ENCODE measurements around the gene FNIP1. TPM values are rescaled to one million over a fixed set of nuclear protein-coding genes. Genes with fewer than 3 reads are reported as not detected.

The FNIP1 gene
- total and polyA plus RNA-seq, 2 experiments from 2014 or later, result 10.3 to 25.8 TPM

DNA sequence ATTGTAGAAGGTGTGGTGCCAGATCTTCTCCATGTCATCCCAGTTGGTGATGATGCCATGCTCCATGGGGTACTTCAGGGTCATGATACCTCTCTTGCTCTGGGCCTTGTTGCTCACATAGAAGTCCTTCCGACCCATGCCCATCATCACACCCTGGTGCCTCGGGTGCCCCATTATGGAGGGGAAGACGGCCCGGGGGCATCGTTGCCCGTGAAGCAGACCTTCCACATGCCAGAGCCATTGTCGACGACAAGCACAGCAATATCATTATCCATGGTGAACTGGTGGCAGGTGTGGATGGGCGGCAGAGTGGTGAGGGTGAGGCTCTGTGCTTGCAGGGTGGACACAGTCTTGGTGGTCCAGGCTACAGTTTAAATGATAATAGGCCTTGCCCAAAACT, 137.0 kb downstream of the FNIP1 start:
- no peak overlapping the region for H3K4me2 ChIP-seq (ENCODE audit: unreplicated experiment)
- 97 to 99% methylated on average over 9 of the region's 9 CpGs for WGBS, 2 experiments (ENCODE audit: low coverage in 1 of 2, low lambda C conversion rate in 2 of 2, missing lambda C conversion rate in 2 of 2)
- no peak for DNase-seq
- peaks cover 23% of the 10 kb centered on the region; the same call in 1 of the 2 replicates for H3K79me2 ChIP-seq (ENCODE audit: insufficient read depth)
- no peak overlapping the region for H3K27ac ChIP-seq
- H3K4me1 ChIP-seq (ENCODE audit: insufficient read depth), result peaks cover 8% of the 10 kb centered on the region
- no peaks in the 10 kb centered on the region for H3K27me3 ChIP-seq (replicated peaks; ENCODE audit: insufficient read depth)
- H3K9me3 ChIP-seq (ENCODE audit: low read depth), result no peaks in the 10 kb centered on the region
- H3K9ac ChIP-seq, result no peak overlapping the region
- no peak overlapping the region for H2AFZ ChIP-seq
- in situ Hi-C loops (cut with MboI), result no loop called here
- H3K36me3 ChIP-seq (ENCODE audit: low read depth), result peaks cover 39% of the 10 kb centered on the region
- no peaks in the 10 kb centered on the region for H4K20me1 ChIP-seq (ENCODE audit: insufficient read depth)
- H3K9me2 ChIP-seq (ENCODE audit: insufficient read depth), result no peaks in the 10 kb centered on the region
- H3F3A ChIP-seq (ENCODE audit: insufficient read depth), result peaks cover 15% of the 10 kb centered on the region
- H3K4me3 ChIP-seq, result no peak overlapping the region
- TF ChIP-seq EZH2 (IDR thresholded peaks at IDR 0.05; ENCODE audit: insufficient read depth, poor library complexity, severe bottlenecking) (no peak), EZH2phosphoT487 (IDR thresholded peaks at IDR 0.05; ENCODE audit: insufficient read depth, low read depth) (no peak)

DNA sequence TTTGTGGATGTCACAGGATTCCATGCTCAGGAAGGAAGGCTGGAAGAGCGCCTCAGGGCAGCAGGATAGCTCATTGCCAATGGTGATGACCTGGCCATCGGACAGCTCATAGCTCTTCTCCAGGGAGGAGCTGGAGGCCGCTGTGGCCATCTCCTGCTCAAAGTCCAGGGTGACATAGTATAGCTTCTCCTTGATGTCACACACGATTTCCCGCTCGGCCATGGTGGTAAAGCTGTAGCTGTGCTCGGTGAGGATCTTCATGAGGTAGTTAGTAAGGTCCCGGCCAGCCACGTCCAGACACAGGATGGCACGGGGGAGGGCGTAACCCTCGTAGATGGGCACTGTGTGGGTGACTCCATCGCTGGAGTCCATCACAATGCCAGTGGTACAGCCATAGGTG, 137.5 kb downstream of the FNIP1 start:
- no peak for TF ChIP-seq EZH2 (IDR thresholded peaks at IDR 0.05; ENCODE audit: insufficient read depth, poor library complexity, severe bottlenecking)
- no peaks in the 10 kb centered on the region for H3K9me2 ChIP-seq (ENCODE audit: insufficient read depth)
- H3K9ac ChIP-seq, result no peak overlapping the region
- in situ Hi-C loops (cut with MboI), result no loop called here
- no peak for DNase-seq
- H3K4me3 ChIP-seq, result no peak overlapping the region
- no peaks in the 10 kb centered on the region for H3K27me3 ChIP-seq (replicated peaks; ENCODE audit: insufficient read depth)
- peaks cover 39% of the 10 kb centered on the region for H3K36me3 ChIP-seq (ENCODE audit: low read depth)
- H3K4me1 ChIP-seq (ENCODE audit: insufficient read depth), result peaks cover 8% of the 10 kb centered on the region
- 95 to 98% methylated on average over 13 of the region's 13 CpGs for WGBS, 2 experiments (ENCODE audit: low coverage in 1 of 2, low lambda C conversion rate in 2 of 2, missing lambda C conversion rate in 2 of 2)
- no peak overlapping the region for H3K27ac ChIP-seq
- no peak overlapping the region for H3K4me2 ChIP-seq (ENCODE audit: unreplicated experiment)
- H2AFZ ChIP-seq, result no peak overlapping the region
- H3F3A ChIP-seq (ENCODE audit: insufficient read depth), result peaks cover 15% of the 10 kb centered on the region
- no peaks in the 10 kb centered on the region for H4K20me1 ChIP-seq (ENCODE audit: insufficient read depth)
- peaks cover 25% of the 10 kb centered on the region; the same call in 1 of the 2 replicates for H3K79me2 ChIP-seq (ENCODE audit: insufficient read depth)
- H3K9me3 ChIP-seq (ENCODE audit: low read depth), result no peaks in the 10 kb centered on the region

DNA sequence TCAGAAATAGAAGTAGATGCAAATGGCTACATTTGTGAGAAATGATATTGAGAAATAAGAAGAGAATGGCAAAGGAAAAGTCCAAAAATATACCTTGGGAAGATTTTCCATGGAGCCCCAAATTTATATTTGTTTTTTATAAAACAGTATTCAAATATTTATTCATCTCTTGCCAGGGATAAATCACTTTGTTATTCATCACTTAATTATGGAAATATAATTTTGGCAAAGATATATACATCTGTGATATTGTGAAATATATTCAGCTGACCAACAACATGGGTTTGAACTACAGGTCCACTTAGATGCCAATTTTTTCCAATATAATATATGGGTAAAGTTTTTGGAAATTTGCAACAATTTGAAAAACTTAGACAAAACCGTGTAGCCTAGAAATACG, 142.0 kb downstream of the FNIP1 start:
- TF ChIP-seq EZH2phosphoT487 (IDR thresholded peaks at IDR 0.05; ENCODE audit: insufficient read depth, low read depth), result no peak
- TF ChIP-seq EZH2 (IDR thresholded peaks at IDR 0.05; ENCODE audit: insufficient read depth, poor library complexity, severe bottlenecking), result no peak
- Histone ChIP-seq H3K4me3 (no peak overlapping the region), H4K20me1 (ENCODE audit: insufficient read depth) (no peaks in the 10 kb centered on the region), H3K27me3 (replicated peaks; ENCODE audit: insufficient read depth) (no peaks in the 10 kb centered on the region), H3F3A (ENCODE audit: insufficient read depth) (peaks cover 12% of the 10 kb centered on the region), H3K79me2 (ENCODE audit: insufficient read depth) (peaks cover 28% of the 10 kb centered on the region; the same call in 1 of the 2 replicates), H3K4me1 (ENCODE audit: insufficient read depth) (peaks cover 8% of the 10 kb centered on the region), H3K4me2 (ENCODE audit: unreplicated experiment) (no peak overlapping the region), H3K9me2 (ENCODE audit: insufficient read depth) (no peaks in the 10 kb centered on the region), H3K36me3 (ENCODE audit: low read depth) (peaks cover 28% of the 10 kb centered on the region), H2AFZ (no peak overlapping the region), H3K9me3 (ENCODE audit: low read depth) (no peaks in the 10 kb centered on the region), H3K27ac (no peak overlapping the region), H3K9ac (no peak overlapping the region)
- no peak for DNase-seq
- WGBS, 2 experiments (ENCODE audit: low coverage in 1 of 2, low lambda C conversion rate in 2 of 2, missing lambda C conversion rate in 2 of 2), result 52 to 58% methylated on average over 2 of the region's 2 CpGs
- in situ Hi-C loops (cut with MboI), result no loop called here

DNA sequence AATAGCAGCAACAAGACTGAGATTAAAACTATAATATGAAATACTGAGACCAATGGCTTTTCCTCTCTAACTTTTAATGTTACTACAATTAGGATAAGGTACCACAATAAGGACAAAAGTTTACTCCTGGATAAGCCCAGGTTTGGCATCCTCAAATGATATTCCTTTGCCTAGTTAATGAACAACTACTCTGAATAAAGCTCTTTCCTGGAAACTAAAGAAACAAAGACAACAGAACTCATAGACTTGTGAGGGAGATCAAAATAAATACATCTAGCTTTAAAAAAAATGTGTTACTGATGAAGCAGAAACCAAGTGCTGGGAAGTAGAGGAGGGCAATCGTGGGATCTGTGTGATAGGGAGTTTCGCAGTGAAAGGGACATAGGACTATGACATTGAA, 142.5 kb downstream of the FNIP1 start:
- Histone ChIP-seq H3K4me3 (no peak overlapping the region), H3K4me2 (ENCODE audit: unreplicated experiment) (no peak overlapping the region), H3K9me2 (ENCODE audit: insufficient read depth) (no peaks in the 10 kb centered on the region), H3K36me3 (ENCODE audit: low read depth) (peaks cover 31% of the 10 kb centered on the region), H3K9ac (no peak overlapping the region), H3K9me3 (ENCODE audit: low read depth) (no peaks in the 10 kb centered on the region), H4K20me1 (ENCODE audit: insufficient read depth) (no peaks in the 10 kb centered on the region), H3F3A (ENCODE audit: insufficient read depth) (peaks cover 12% of the 10 kb centered on the region), H3K27ac (no peak overlapping the region), H3K27me3 (replicated peaks; ENCODE audit: insufficient read depth) (no peaks in the 10 kb centered on the region), H2AFZ (no peak overlapping the region), H3K79me2 (ENCODE audit: insufficient read depth) (peaks cover 28% of the 10 kb centered on the region; the same call in 1 of the 2 replicates), H3K4me1 (ENCODE audit: insufficient read depth) (peaks cover 8% of the 10 kb centered on the region)
- in situ Hi-C loops (cut with MboI), result no loop called here
- TF ChIP-seq EZH2 (IDR thresholded peaks at IDR 0.05; ENCODE audit: insufficient read depth, poor library complexity, severe bottlenecking), result no peak
- TF ChIP-seq EZH2phosphoT487 (IDR thresholded peaks at IDR 0.05; ENCODE audit: insufficient read depth, low read depth), result no peak
- WGBS, 2 experiments (ENCODE audit: low coverage in 1 of 2, low lambda C conversion rate in 2 of 2, missing lambda C conversion rate in 2 of 2), result 99 to 100% methylated on average over 2 of the region's 2 CpGs
- DNase-seq, result no peak

DNA sequence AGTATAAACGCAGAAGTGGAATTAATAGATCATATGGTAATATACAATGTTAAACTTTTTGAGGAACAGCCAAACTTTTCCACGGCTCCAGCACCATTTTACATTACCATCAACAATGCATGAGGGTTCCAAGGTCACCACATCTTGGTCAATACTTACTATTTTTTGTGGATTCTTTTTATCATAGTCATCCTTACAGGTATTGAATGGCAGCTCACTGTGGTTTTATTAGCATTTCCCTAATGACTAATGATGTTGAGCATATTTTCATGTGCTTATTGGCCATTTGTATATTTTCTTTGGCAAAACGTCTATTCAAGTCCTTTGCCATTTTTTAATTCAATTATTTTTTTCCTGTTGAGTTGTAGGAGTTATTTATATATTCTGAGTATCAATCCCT, 147.7 kb downstream of the FNIP1 start:
- Histone ChIP-seq H2AFZ (no peak overlapping the region), H3K27ac (no peak overlapping the region), H3K4me2 (ENCODE audit: unreplicated experiment) (no peak overlapping the region), H3K27me3 (replicated peaks; ENCODE audit: insufficient read depth) (no peaks in the 10 kb centered on the region), H3K79me2 (ENCODE audit: insufficient read depth) (peaks cover 7% of the 10 kb centered on the region; the same call in 1 of the 2 replicates), H3K9ac (no peak overlapping the region), H3K4me1 (ENCODE audit: insufficient read depth) (0 out of 2 replicates have a peak, but pooled peaks cover 5% of the 10 kb centered on the region), H3K9me3 (ENCODE audit: low read depth) (no peaks in the 10 kb centered on the region), H3F3A (ENCODE audit: insufficient read depth) (0 out of 2 replicates have a peak, but pooled peaks cover 6% of the 10 kb centered on the region), H4K20me1 (ENCODE audit: insufficient read depth) (no peaks in the 10 kb centered on the region), H3K4me3 (no peak overlapping the region), H3K9me2 (ENCODE audit: insufficient read depth) (no peaks in the 10 kb centered on the region), H3K36me3 (ENCODE audit: low read depth) (peaks cover 46% of the 10 kb centered on the region)
- 55 to 64% methylated on average over 3 of the region's 3 CpGs for WGBS, 2 experiments (ENCODE audit: low coverage in 1 of 2, low lambda C conversion rate in 2 of 2, missing lambda C conversion rate in 2 of 2)
- DNase-seq, result no peak
- TF ChIP-seq EZH2 (IDR thresholded peaks at IDR 0.05; ENCODE audit: insufficient read depth, poor library complexity, severe bottlenecking), result no peak
- no peak for TF ChIP-seq EZH2phosphoT487 (IDR thresholded peaks at IDR 0.05; ENCODE audit: insufficient read depth, low read depth)
- in situ Hi-C loops (cut with MboI), result no loop called here

Measured in GM23248 (cell line).